ENCODE results near the gene TMEM170B. TPM values are rescaled to one million over a fixed set of nuclear protein-coding genes. Genes with fewer than 3 reads are reported as not detected.

Gene TMEM170B
- total and polyA plus RNA-seq, 12 donors: 1.1 to 7.5 (median 4.6) TPM

GRCh38 chr6:11532097-11532496, 5.5 kb upstream of the TMEM170B start:
- H3K27ac ChIP-seq: no peak overlapping the region
- WGBS, 4 donors: 67 to 76% (median 73%) methylated on average over 3 of the region's 3 CpGs

GRCh38 chr6:11534561-11534960, 3.0 kb upstream of the TMEM170B start:
- WGBS, 4 donors: 88 to 94% (median 90%) methylated on average over 5 of the region's 5 CpGs
- no peak for DNase-seq
- intact Hi-C loops (cut with DNase I): no loop called here
- TF ChIP-seq POLR2A (IDR thresholded peaks at IDR 0.05) (no peak), CTCF (IDR thresholded peaks at IDR 0.05) (no peak)
- Histone ChIP-seq H3K36me3 (replicated peaks in 1 of 2) (no peaks in the 10 kb centered on the region), H3K4me1 (replicated peaks in 1 of 2) (peaks cover 0 to 19% of the 10 kb centered on the region in 2 donors), H3K9me3 (replicated peaks in 1 of 3) (no peaks in the 10 kb centered on the region), H3K4me3 (no peak overlapping the region), H3K27ac (no peak overlapping the region), H3K27me3 (no peaks in the 10 kb centered on the region)

More at GRCh38 chr6:11532097-11532496, 5.5 kb upstream of the TMEM170B start:
- TF ChIP-seq CTCF (IDR thresholded peaks at IDR 0.05) (no peak), POLR2A (IDR thresholded peaks at IDR 0.05) (no peak)
- H3K9me3 ChIP-seq (replicated peaks in 1 of 3): no peaks in the 10 kb centered on the region
- intact Hi-C loops (cut with DNase I): no loop called here
- H3K4me3 ChIP-seq: no peak overlapping the region
- no peak for DNase-seq
- H3K36me3 ChIP-seq (replicated peaks in 1 of 2): no peaks in the 10 kb centered on the region
- no peaks in the 10 kb centered on the region for H3K27me3 ChIP-seq
- peaks cover 0 to 16% of the 10 kb centered on the region in 2 donors for H3K4me1 ChIP-seq (replicated peaks in 1 of 2)

GRCh38 chr6:11535801-11536230, 1.7 kb upstream of the TMEM170B start:
- H3K4me1 ChIP-seq (replicated peaks in 1 of 2): peaks cover 0 to 24% of the 10 kb centered on the region in 2 donors
- TF ChIP-seq CTCF (IDR thresholded peaks at IDR 0.05) (no peak), POLR2A (IDR thresholded peaks at IDR 0.05) (no peak)
- no peaks in the 10 kb centered on the region for H3K9me3 ChIP-seq (replicated peaks in 1 of 3)
- no peak overlapping the region for H3K27ac ChIP-seq
- H3K27me3 ChIP-seq: no peaks in the 10 kb centered on the region
- H3K36me3 ChIP-seq (replicated peaks in 1 of 2): no peaks in the 10 kb centered on the region
- WGBS, 4 donors: 19 to 28% (median 20%) methylated on average over 2 of the region's 2 CpGs
- peak; percentile 27 to 62 (median 41) for DNase-seq
- intact Hi-C loops (cut with DNase I): no loop called here
- no peak overlapping the region for H3K4me3 ChIP-seq

- H3K36me3 ChIP-seq (replicated peaks in 1 of 2): no peaks in the 10 kb centered on the region
- peak in 5 of 7 donors; percentile 4 to 61 (median 26) for DNase-seq
- H3K27me3 ChIP-seq: no peaks in the 10 kb centered on the region
- peak overlapping the region in 2 of 4 donors; percentile 71 to 95 for H3K4me3 ChIP-seq
- WGBS, 4 donors: 1 to 3% (median 2%) methylated on average over 12 of the region's 12 CpGs
- peaks cover 0 to 24% of the 10 kb centered on the region in 2 donors for H3K4me1 ChIP-seq (replicated peaks in 1 of 2)
- TF ChIP-seq CTCF (IDR thresholded peaks at IDR 0.05) (no peak), POLR2A (IDR thresholded peaks at IDR 0.05) (no peak)
- H3K9me3 ChIP-seq (replicated peaks in 1 of 3): no peaks in the 10 kb centered on the region
- H3K27ac ChIP-seq: peak overlapping the region in 4 of 5 donors; percentile 49 to 89 (median 71)
- intact Hi-C loops (cut with DNase I): no loop called here
Measured at GRCh38 chr6:11536795-11537194, 754 bp upstream of the TMEM170B start.
